OCI-LY1 (cell line): ENCODE measurements around the gene NOS1.

Source experiments
- CTCF ChIP-seq: fragments of 200-600 bp; sonication (generic), shearing (Covaris generic); IDR thresholded peaks from 2 replicates; pipeline ENCODE4 v1.5.1; 2017; ENCODE audit warnings: mild to moderate bottlenecking, antibody characterized with exemption, low read length, moderate library complexity, mixed read lengths
- EZH2 ChIP-seq: fragments of 200-600 bp; sonication (generic), shearing (Covaris generic); IDR thresholded peaks from 2 replicates; pipeline ENCODE4 v1.8.0; 2017; ENCODE audit warnings: borderline replicate concordance, mixed run types, mild to moderate bottlenecking, antibody characterized with exemption, low read length, moderate library complexity, mixed read lengths

DNA sequence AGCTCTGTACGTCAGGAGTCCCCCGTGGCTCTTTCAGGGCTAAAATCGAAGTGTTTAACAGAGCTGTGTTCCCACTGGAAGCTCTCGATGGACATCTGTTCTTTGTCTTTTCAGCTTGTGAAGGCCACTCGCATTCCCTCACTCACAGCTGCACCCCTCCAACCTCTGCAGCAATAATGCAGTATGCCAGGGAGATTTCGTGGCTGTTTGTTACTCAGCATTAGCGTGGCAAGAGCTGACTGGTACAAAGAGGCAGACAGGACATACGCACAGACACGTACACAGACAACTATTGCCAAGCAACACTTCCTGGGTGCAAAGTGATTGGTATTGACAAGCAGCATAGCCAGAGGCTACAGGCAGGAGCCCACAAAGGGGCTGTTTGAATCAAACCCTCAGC is 159.4 kb downstream of the NOS1 start:
- TF ChIP-seq CTCF = no peak
- TF ChIP-seq EZH2 = no peak
